HG03045 (cell line): Measurements from ENCODE around the gene GID8.

Source experiments
- ATAC-seq: cut with Tn5 transposase; IDR thresholded peaks from one replicate; pipeline ENCODE4 v1.9.1; 2021; ENCODE audit warnings: mild to moderate bottlenecking, moderate library complexity; ENCODE audit not compliant: unreplicated experiment

Gene GID8

GRCh38 chr20:62980970-62981369 is 43.0 kb downstream of the GID8 start:
- no peak for ATAC-seq

GRCh38 chr20:62982124-62983075 is 44.5 kb downstream of the GID8 start:
- ATAC-seq: no peak

GRCh38 chr20:62983210-62983609 is 45.3 kb downstream of the GID8 start:
- ATAC-seq: no peak

- no peak for ATAC-seq
Measured at GRCh38 chr20:62984666-62985443, 46.9 kb downstream of the GID8 start.

- ATAC-seq: no peak
Measured at GRCh38 chr20:62985444-62985778, 47.5 kb downstream of the GID8 start.

- ATAC-seq: no peak
Measured at GRCh38 chr20:62986257-62986800, 48.4 kb downstream of the GID8 start.

GRCh38 chr20:62987114-62987513 is 49.2 kb downstream of the GID8 start:
- ATAC-seq: no peak

GRCh38 chr20:62989201-62989601 is 51.3 kb downstream of the GID8 start:
- ATAC-seq: no peak

- no peak for ATAC-seq
Measured at GRCh38 chr20:62990306-62990825, 52.4 kb downstream of the GID8 start.

GRCh38 chr20:62991196-62991807 is 53.4 kb downstream of the GID8 start:
- no peak for ATAC-seq

- no peak for ATAC-seq
Measured at GRCh38 chr20:62991863-62992262, 53.9 kb downstream of the GID8 start.

GRCh38 chr20:62993856-62994494 is 56.0 kb downstream of the GID8 start:
- no peak for ATAC-seq

- no peak for ATAC-seq
Measured at GRCh38 chr20:62994869-62995281, 56.9 kb downstream of the GID8 start.

GRCh38 chr20:62995481-62995880 is 57.5 kb downstream of the GID8 start:
- ATAC-seq: no peak

GRCh38 chr20:62995898-62996595 is 58.1 kb downstream of the GID8 start:
- no peak for ATAC-seq

- no peak for ATAC-seq
Measured at GRCh38 chr20:62996596-62996982, 58.6 kb downstream of the GID8 start.

- ATAC-seq: no peak
Measured at GRCh38 chr20:62997417-62998035, 59.6 kb downstream of the GID8 start.
